ENCODE measurements around the gene OR5AU1.

GRCh38 chr14:21133901-21134300 lies 22.0 kb downstream of the OR5AU1 start:
- TF ChIP-seq, protein P1, sequence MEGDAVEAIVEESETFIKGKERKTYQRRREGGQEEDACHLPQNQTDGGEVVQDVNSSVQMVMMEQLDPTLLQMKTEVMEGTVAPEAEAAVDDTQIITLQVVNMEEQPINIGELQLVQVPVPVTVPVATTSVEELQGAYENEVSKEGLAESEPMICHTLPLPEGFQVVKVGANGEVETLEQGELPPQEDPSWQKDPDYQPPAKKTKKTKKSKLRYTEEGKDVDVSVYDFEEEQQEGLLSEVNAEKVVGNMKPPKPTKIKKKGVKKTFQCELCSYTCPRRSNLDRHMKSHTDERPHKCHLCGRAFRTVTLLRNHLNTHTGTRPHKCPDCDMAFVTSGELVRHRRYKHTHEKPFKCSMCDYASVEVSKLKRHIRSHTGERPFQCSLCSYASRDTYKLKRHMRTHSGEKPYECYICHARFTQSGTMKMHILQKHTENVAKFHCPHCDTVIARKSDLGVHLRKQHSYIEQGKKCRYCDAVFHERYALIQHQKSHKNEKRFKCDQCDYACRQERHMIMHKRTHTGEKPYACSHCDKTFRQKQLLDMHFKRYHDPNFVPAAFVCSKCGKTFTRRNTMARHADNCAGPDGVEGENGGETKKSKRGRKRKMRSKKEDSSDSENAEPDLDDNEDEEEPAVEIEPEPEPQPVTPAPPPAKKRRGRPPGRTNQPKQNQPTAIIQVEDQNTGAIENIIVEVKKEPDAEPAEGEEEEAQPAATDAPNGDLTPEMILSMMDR (optimal IDR thresholded peaks at IDR 0.05 in 1 of 3, IDR thresholded peaks at IDR 0.05 in 1 of 3, conservative IDR thresholded peaks at IDR 0.05 in 1 of 3; ENCODE audit: extremely low read depth in 1 of 3, insufficient read depth in 2 of 3, low read length in 3 of 3) = no peak
- no peak for TF ChIP-seq EZH2 (IDR thresholded peaks at IDR 0.05; ENCODE audit: low read length)

All from keratinocyte (primary cell).